ENCODE data around the gene LYPD6.

DNA sequence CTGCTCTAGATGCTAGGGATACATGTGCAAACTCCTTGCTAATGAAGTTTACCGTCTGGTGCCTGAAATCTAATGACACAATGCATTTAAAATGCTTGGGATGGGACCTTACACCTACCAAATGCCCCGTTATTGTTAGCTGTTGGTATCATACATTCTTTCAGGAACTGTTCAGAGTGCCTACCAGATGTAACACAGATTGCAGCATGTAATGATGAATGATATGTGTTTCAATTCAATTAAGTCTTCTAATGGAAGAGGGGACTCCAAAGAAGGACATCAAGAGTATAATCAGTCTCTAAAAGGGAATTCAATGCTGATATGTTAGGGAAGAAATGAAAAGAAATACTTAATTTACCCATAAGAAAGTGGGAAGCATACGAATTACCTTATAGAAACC is 3.2 kb downstream of the LYPD6 start:
- TF ChIP-seq, protein P1, sequence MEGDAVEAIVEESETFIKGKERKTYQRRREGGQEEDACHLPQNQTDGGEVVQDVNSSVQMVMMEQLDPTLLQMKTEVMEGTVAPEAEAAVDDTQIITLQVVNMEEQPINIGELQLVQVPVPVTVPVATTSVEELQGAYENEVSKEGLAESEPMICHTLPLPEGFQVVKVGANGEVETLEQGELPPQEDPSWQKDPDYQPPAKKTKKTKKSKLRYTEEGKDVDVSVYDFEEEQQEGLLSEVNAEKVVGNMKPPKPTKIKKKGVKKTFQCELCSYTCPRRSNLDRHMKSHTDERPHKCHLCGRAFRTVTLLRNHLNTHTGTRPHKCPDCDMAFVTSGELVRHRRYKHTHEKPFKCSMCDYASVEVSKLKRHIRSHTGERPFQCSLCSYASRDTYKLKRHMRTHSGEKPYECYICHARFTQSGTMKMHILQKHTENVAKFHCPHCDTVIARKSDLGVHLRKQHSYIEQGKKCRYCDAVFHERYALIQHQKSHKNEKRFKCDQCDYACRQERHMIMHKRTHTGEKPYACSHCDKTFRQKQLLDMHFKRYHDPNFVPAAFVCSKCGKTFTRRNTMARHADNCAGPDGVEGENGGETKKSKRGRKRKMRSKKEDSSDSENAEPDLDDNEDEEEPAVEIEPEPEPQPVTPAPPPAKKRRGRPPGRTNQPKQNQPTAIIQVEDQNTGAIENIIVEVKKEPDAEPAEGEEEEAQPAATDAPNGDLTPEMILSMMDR (IDR thresholded peaks at IDR 0.05; ENCODE audit: insufficient read depth, low read length), result no peak
- TF ChIP-seq, protein P2, sequence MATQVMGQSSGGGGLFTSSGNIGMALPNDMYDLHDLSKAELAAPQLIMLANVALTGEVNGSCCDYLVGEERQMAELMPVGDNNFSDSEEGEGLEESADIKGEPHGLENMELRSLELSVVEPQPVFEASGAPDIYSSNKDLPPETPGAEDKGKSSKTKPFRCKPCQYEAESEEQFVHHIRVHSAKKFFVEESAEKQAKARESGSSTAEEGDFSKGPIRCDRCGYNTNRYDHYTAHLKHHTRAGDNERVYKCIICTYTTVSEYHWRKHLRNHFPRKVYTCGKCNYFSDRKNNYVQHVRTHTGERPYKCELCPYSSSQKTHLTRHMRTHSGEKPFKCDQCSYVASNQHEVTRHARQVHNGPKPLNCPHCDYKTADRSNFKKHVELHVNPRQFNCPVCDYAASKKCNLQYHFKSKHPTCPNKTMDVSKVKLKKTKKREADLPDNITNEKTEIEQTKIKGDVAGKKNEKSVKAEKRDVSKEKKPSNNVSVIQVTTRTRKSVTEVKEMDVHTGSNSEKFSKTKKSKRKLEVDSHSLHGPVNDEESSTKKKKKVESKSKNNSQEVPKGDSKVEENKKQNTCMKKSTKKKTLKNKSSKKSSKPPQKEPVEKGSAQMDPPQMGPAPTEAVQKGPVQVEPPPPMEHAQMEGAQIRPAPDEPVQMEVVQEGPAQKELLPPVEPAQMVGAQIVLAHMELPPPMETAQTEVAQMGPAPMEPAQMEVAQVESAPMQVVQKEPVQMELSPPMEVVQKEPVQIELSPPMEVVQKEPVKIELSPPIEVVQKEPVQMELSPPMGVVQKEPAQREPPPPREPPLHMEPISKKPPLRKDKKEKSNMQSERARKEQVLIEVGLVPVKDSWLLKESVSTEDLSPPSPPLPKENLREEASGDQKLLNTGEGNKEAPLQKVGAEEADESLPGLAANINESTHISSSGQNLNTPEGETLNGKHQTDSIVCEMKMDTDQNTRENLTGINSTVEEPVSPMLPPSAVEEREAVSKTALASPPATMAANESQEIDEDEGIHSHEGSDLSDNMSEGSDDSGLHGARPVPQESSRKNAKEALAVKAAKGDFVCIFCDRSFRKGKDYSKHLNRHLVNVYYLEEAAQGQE (IDR thresholded peaks at IDR 0.05; ENCODE audit: insufficient replicate concordance, low read depth), result no peak
- no peak for TF ChIP-seq POLR2AphosphoS5 (IDR thresholded peaks at IDR 0.05; ENCODE audit: low read depth)
- TF ChIP-seq SPI1 (IDR thresholded peaks at IDR 0.05; ENCODE audit: borderline replicate concordance, low read depth), result no peak
- no peak for TF ChIP-seq GABPA (IDR thresholded peaks at IDR 0.05; ENCODE audit: low read depth)

Data from HL-60 (cell line).